Right atrium auricular region (tissue), 2 donors: ENCODE results near the gene ATP10D. TPM values are rescaled to one million over a fixed set of nuclear protein-coding genes. Genes with fewer than 3 reads are reported as not detected.
"Not testable (repeated sequence)": the region's sequence is repeated elsewhere in the genome, so short reads cannot be mapped to it uniquely, and the experiment has no call there.

ENCODE experiments used
- DNase-seq: peaks from one replicate; pipeline ENCODE4 v3.0.0-alpha.2; 2019; ENCODE audit warnings: low spot score
- H3K27ac ChIP-seq, 2 donors: fragments of 200-600 bp; sonication (generic); 1 replicate in 1 of 2; 2 replicates in 1 of 2; pipeline ENCODE4 v1.5.1; 2016 to 2019
- H3K27me3 ChIP-seq, 2 donors: fragments of 200-600 bp; sonication (generic); one replicate each; pipeline versions ENCODE4 v1.5.1 to v1.6.0; 2017 to 2019
- H3K36me3 ChIP-seq: fragments of 200-600 bp; sonication (generic); one replicate; pipeline ENCODE4 v1.5.1; 2016
- H3K4me1 ChIP-seq, 2 donors: fragments of 200-600 bp; sonication (generic); one replicate each; pipeline versions ENCODE4 v1.5.1 to v1.6.0; 2017 to 2019
- H3K4me3 ChIP-seq, 2 donors: fragments of 200-600 bp; sonication (generic); 1 replicate in 1 of 2; 2 replicates in 1 of 2; pipeline ENCODE4 v1.5.1; 2017 to 2019; ENCODE audit warnings: mild to moderate bottlenecking in 1 of 2, moderate library complexity in 1 of 2
- H3K9me3 ChIP-seq, 2 donors: fragments of 200-600 bp; sonication (generic); one replicate each; pipeline ENCODE4 v1.5.1; 2019
- CTCF ChIP-seq, 2 donors: fragments of 200-600 bp; sonication (generic); IDR thresholded peaks; one replicate each; pipeline ENCODE4 v1.5.1; 2019; ENCODE audit warnings: antibody characterized with exemption in 2 of 2
- total RNA-seq, 2 donors: library from RNA; depleted of rRNA; stranded (reverse); fragments of >200 nt; gene quantifications; one replicate each; pipeline ENCODE4 v1.1.0, GENCODE V29; 2016

The ATP10D gene
- total RNA-seq, 2 donors from 2014 or later: 6.9 to 8.9 TPM

- H3K36me3 ChIP-seq: peaks cover 10% of the 10 kb centered on the region
- TF ChIP-seq CTCF (IDR thresholded peaks at IDR 0.05): no peak
- no peak for DNase-seq
- no peak overlapping the region for H3K4me3 ChIP-seq
- H3K4me1 ChIP-seq: peaks cover 0 to 3% of the 10 kb centered on the region in 2 donors
- H3K9me3 ChIP-seq: no peaks in the 10 kb centered on the region
- no peak overlapping the region for H3K27ac ChIP-seq
- H3K27me3 ChIP-seq: no peaks in the 10 kb centered on the region
These were observed 51.9 kb downstream of the ATP10D start for GRCh38 chr4:47536966-47537365.

GRCh38 chr4:47538111-47538824 lies 53.2 kb downstream of the ATP10D start:
- DNase-seq: no peak
- Histone ChIP-seq H3K36me3 (peaks cover 10% of the 10 kb centered on the region), H3K4me1 (no peaks in the 10 kb centered on the region), H3K9me3 (no peaks in the 10 kb centered on the region), H3K4me3 (no peak overlapping the region), H3K27me3 (no peaks in the 10 kb centered on the region), H3K27ac (no peak overlapping the region)
- no peak for TF ChIP-seq CTCF (IDR thresholded peaks at IDR 0.05)

GRCh38 chr4:47538825-47539154 lies 53.7 kb downstream of the ATP10D start:
- no peak for DNase-seq
- Histone ChIP-seq H3K4me3 (no peak overlapping the region), H3K27me3 (no peaks in the 10 kb centered on the region), H3K36me3 (peaks cover 10% of the 10 kb centered on the region), H3K4me1 (no peaks in the 10 kb centered on the region), H3K27ac (no peak overlapping the region), H3K9me3 (no peaks in the 10 kb centered on the region)
- no peak for TF ChIP-seq CTCF (IDR thresholded peaks at IDR 0.05)

- not testable (repeated sequence) for H3K27ac ChIP-seq, H3K27me3 ChIP-seq, DNase-seq, H3K4me1 ChIP-seq, H3K4me3 ChIP-seq, H3K9me3 ChIP-seq
- peaks cover 13% of the 10 kb centered on the region for H3K36me3 ChIP-seq
These were observed 57.6 kb downstream of the ATP10D start for GRCh38 chr4:47542640-47543039.

- Histone ChIP-seq H3K4me1 (no peaks in the 10 kb centered on the region), H3K27me3 (no peaks in the 10 kb centered on the region), H3K4me3 (no peak overlapping the region), H3K9me3 (no peaks in the 10 kb centered on the region), H3K27ac (no peak overlapping the region), H3K36me3 (peaks cover 20% of the 10 kb centered on the region)
- no peak for TF ChIP-seq CTCF (IDR thresholded peaks at IDR 0.05)
- no peak for DNase-seq
These were observed 58.3 kb downstream of the ATP10D start for GRCh38 chr4:47543331-47543730.

- not testable (repeated sequence) for H3K27me3 ChIP-seq, H3K27ac ChIP-seq, H3K4me3 ChIP-seq, H3K4me1 ChIP-seq, H3K9me3 ChIP-seq, DNase-seq
- H3K36me3 ChIP-seq: peaks cover 36% of the 10 kb centered on the region
These were observed 65.3 kb downstream of the ATP10D start for GRCh38 chr4:47550357-47550756.

- no peaks in the 10 kb centered on the region for H3K27me3 ChIP-seq
- DNase-seq: no peak
- no peak overlapping the region for H3K27ac ChIP-seq
- TF ChIP-seq CTCF (IDR thresholded peaks at IDR 0.05): no peak
- no peaks in the 10 kb centered on the region for H3K9me3 ChIP-seq
- no peaks in the 10 kb centered on the region for H3K4me1 ChIP-seq
- H3K4me3 ChIP-seq: no peak overlapping the region
- peaks cover 36% of the 10 kb centered on the region for H3K36me3 ChIP-seq
These were observed 65.9 kb downstream of the ATP10D start for GRCh38 chr4:47550899-47551548.
